OCI-LY3 (cell line): ENCODE results near the gene POLDIP3.
"Not testable (repeated sequence)": the region's sequence is repeated elsewhere in the genome, so short reads cannot be mapped to it uniquely, and the experiment has no call there.

Experiments
- H2AFZ ChIP-seq: fragments of 200-600, 300-600 bp; shearing (Covaris generic); 2 replicates; pipeline ENCODE4 v1.6.0; 2014; ENCODE audit warnings: antibody characterized with exemption, low read depth, low read length
- H3K27ac ChIP-seq: fragments of 200-600, 300-600 bp; sonication (generic); 2 replicates; pipeline ENCODE4 v1.5.1; 2014; ENCODE audit warnings: mild to moderate bottlenecking, low read length, moderate library complexity, mixed read lengths
- H3K27me3 ChIP-seq: fragments of 200-600, 300-600 bp; sonication (generic); 2 replicates; pipeline ENCODE4 v1.6.1; 2014; ENCODE audit warnings: low read depth, low read length, mixed read lengths
- H3K36me3 ChIP-seq: fragments of 200-600, 300-600 bp; sonication (generic); replicated peaks from 2 replicates; pipeline ENCODE3; 2014; ENCODE audit warnings: low read depth, low read length, mixed read lengths
- H3K4me1 ChIP-seq: fragments of 300-600, 200-600 bp; sonication (generic); 2 replicates; pipeline ENCODE4 v1.6.1; 2014; ENCODE audit warnings: low read length, mixed read lengths
- H3K4me2 ChIP-seq: fragments of 200-600, 300-600 bp; sonication (generic); 2 replicates; pipeline ENCODE4 v1.6.1; 2014; ENCODE audit warnings: low read length, mixed read lengths
- H3K4me3 ChIP-seq: fragments of 300-600, 200-600 bp; sonication (generic); 2 replicates; pipeline ENCODE4 v1.5.1; 2014; ENCODE audit warnings: antibody characterized with exemption, mild to moderate bottlenecking, low read length, moderate library complexity
- H3K79me2 ChIP-seq: fragments of 300-600, 200-600 bp; shearing (Covaris generic); 2 replicates; pipeline ENCODE4 v1.6.1; 2014; ENCODE audit warnings: mild to moderate bottlenecking, low read length, mixed read lengths
- H3K9ac ChIP-seq: fragments of 300-600, 200-600 bp; shearing (Covaris generic); 2 replicates; pipeline ENCODE4 v1.6.0; 2014; ENCODE audit warnings: mild to moderate bottlenecking, low read length, moderate library complexity
- H3K9me3 ChIP-seq: fragments of 200-600, 300-600 bp; shearing (Covaris generic); 2 replicates; pipeline ENCODE4 v1.6.1; 2014; ENCODE audit warnings: low read length, mixed read lengths; ENCODE audit not compliant: insufficient read depth
- H4K20me1 ChIP-seq: fragments of 200-600, 300-600 bp; sonication (generic); 2 replicates; pipeline ENCODE4 v1.6.1; 2016; ENCODE audit warnings: low read length, mixed read lengths; ENCODE audit not compliant: insufficient read depth
- EZH2phosphoT487 ChIP-seq: fragments of 200-600 bp; shearing (Covaris generic); IDR thresholded peaks from 2 replicates; pipeline ENCODE4 v1.6.1; 2018; ENCODE audit warnings: antibody characterized with exemption, mixed run types, low read depth
- TF ChIP-seq, protein P1 (sequence below): fragments of 200-600, 300-600 bp; sonication (generic); IDR thresholded peaks from 2 replicates; pipeline ENCODE4 v1.5.1; 2014; ENCODE audit warnings: antibody characterized with exemption, low read length, low read depth

POLDIP3 gene

GRCh38 chr22:42565956-42566355 lies 48.7 kb downstream of the POLDIP3 start:
- Histone ChIP-seq H3K79me2 (no peaks in the 10 kb centered on the region), H3K27me3 (no peaks in the 10 kb centered on the region), H3K9ac (no peak overlapping the region), H3K4me3 (no peak overlapping the region), H3K36me3 (peaks cover 4% of the 10 kb centered on the region), H2AFZ (no peak overlapping the region), H3K9me3 (no peaks in the 10 kb centered on the region), H3K4me2 (no peak overlapping the region), H4K20me1 (0 out of 2 replicates have a peak, but pooled peaks cover 2% of the 10 kb centered on the region), H3K27ac (no peak overlapping the region), H3K4me1 (peaks cover 18% of the 10 kb centered on the region)
- TF ChIP-seq, protein P1, sequence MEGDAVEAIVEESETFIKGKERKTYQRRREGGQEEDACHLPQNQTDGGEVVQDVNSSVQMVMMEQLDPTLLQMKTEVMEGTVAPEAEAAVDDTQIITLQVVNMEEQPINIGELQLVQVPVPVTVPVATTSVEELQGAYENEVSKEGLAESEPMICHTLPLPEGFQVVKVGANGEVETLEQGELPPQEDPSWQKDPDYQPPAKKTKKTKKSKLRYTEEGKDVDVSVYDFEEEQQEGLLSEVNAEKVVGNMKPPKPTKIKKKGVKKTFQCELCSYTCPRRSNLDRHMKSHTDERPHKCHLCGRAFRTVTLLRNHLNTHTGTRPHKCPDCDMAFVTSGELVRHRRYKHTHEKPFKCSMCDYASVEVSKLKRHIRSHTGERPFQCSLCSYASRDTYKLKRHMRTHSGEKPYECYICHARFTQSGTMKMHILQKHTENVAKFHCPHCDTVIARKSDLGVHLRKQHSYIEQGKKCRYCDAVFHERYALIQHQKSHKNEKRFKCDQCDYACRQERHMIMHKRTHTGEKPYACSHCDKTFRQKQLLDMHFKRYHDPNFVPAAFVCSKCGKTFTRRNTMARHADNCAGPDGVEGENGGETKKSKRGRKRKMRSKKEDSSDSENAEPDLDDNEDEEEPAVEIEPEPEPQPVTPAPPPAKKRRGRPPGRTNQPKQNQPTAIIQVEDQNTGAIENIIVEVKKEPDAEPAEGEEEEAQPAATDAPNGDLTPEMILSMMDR: no peak
- no peak for TF ChIP-seq EZH2phosphoT487

GRCh38 chr22:42564699-42565098 lies 50.0 kb downstream of the POLDIP3 start:
- Histone ChIP-seq H3K9ac (no peak overlapping the region), H3K9me3 (no peaks in the 10 kb centered on the region), H3K4me1 (peaks cover 20% of the 10 kb centered on the region), H3K36me3 (peaks cover 3% of the 10 kb centered on the region), H3K27me3 (0 out of 2 replicates have a peak, but pooled peaks cover 6% of the 10 kb centered on the region), H3K4me3 (no peak overlapping the region), H2AFZ (no peak overlapping the region), H3K27ac (no peak overlapping the region), H3K4me2 (no peak overlapping the region), H3K79me2 (no peaks in the 10 kb centered on the region), H4K20me1 (no peaks in the 10 kb centered on the region)
- TF ChIP-seq, protein P1: no peak
- TF ChIP-seq EZH2phosphoT487: no peak

DNA sequence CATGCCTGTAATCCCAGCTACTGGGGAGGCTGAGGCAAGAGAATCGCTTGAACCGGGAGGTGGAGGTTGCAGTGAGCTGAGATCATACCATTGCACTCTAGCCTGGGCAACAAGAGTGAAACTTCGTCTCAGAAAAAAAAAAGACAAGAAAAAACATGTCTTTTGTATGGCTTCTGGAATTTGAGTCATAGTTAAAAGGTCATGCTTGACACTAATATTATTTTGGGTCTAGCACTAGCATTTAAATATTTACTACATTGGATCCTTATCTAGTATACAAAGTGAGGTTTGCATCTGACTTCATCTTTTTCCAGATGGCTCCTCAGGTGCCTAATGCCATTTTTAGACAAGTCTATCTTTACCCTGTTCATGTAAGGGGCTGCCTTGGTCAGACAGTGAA lies 50.7 kb downstream of the POLDIP3 start:
- not testable (repeated sequence) for H3K27ac ChIP-seq, H3K9ac ChIP-seq, H3K9me3 ChIP-seq, H3K36me3 ChIP-seq, H3K4me2 ChIP-seq, H4K20me1 ChIP-seq, H3K4me3 ChIP-seq, H3K27me3 ChIP-seq, H2AFZ ChIP-seq, H3K79me2 ChIP-seq
- peaks cover 20% of the 10 kb centered on the region for H3K4me1 ChIP-seq

DNA sequence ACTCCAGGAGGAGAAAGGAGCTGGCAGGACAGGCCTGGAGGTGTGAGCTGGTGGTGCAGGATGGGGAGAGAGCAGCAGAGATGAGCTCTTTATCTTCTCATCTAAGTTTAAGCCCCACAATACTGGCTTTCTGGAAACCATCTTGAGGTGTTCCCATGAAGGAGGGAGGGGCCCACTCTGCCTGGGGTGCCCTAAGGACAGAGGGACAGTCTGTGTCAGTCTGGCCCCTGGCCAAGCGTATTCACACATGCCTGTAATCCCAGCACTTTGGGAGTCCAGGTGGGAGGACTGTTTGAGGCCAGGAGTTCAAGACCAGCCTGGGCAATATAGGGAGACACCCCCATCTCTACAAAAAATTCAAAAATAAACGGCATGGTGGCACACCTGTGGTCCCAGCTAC lies 52.0 kb downstream of the POLDIP3 start:
- no peak overlapping the region for H3K4me3 ChIP-seq
- TF ChIP-seq EZH2phosphoT487: no peak
- TF ChIP-seq, protein P1: no peak
- H3K9me3 ChIP-seq: no peaks in the 10 kb centered on the region
- H3K27ac ChIP-seq: no peak overlapping the region
- H4K20me1 ChIP-seq: no peaks in the 10 kb centered on the region
- peaks cover 20% of the 10 kb centered on the region for H3K4me1 ChIP-seq
- H3K27me3 ChIP-seq: peaks cover 6% of the 10 kb centered on the region; the same call in 1 of the 2 replicates
- H3K9ac ChIP-seq: no peak overlapping the region
- H2AFZ ChIP-seq: no peak overlapping the region
- peak overlapping the region; percentile 2; the same call in 1 of the 2 replicates for H3K4me2 ChIP-seq
- H3K36me3 ChIP-seq: no peaks in the 10 kb centered on the region
- H3K79me2 ChIP-seq: no peaks in the 10 kb centered on the region
